DOHH2 (cell line): ENCODE data around the gene TBC1D22A.

ENCODE experiments used
- H3F3A ChIP-seq: fragments of 200-600 bp; sonication (generic), shearing (Covaris generic); 2 replicates; pipeline ENCODE4 v1.6.0; 2016; ENCODE audit warnings: antibody characterized with exemption, mild to moderate bottlenecking; ENCODE audit not compliant: control insufficient read depth, insufficient read depth
- H3K27ac ChIP-seq: fragments of 200-600 bp; sonication (generic); 2 replicates; pipeline ENCODE4 v1.5.1; 2014; ENCODE audit warnings: low read depth, mild to moderate bottlenecking, low read length, moderate library complexity
- H3K27me3 ChIP-seq: fragments of 200-600 bp; sonication (generic); 2 replicates; pipeline ENCODE4 v1.6.1; 2014; ENCODE audit warnings: mild to moderate bottlenecking, low read length, mixed read lengths; ENCODE audit not compliant: control insufficient read depth
- H3K36me3 ChIP-seq: fragments of 200-600 bp; sonication (generic); 2 replicates; pipeline ENCODE4 v1.6.1; 2014; ENCODE audit warnings: mild to moderate bottlenecking, low read length, moderate library complexity, mixed read lengths; ENCODE audit not compliant: control insufficient read depth
- H3K4me1 ChIP-seq: fragments of 200-600 bp; sonication (generic); 2 replicates; pipeline ENCODE4 v1.6.1; 2014; ENCODE audit warnings: mild to moderate bottlenecking, low read length, mixed read lengths; ENCODE audit not compliant: control insufficient read depth
- H3K4me2 ChIP-seq: fragments of 200-600 bp; sonication (generic); 2 replicates; pipeline ENCODE4 v1.6.0; 2014; ENCODE audit warnings: mild to moderate bottlenecking, low read length, moderate library complexity
- H3K4me3 ChIP-seq: fragments of 200-600 bp; sonication (generic); 2 replicates; pipeline ENCODE4 v1.5.1; 2014; ENCODE audit warnings: mild to moderate bottlenecking, low read length, mixed read lengths
- H3K79me2 ChIP-seq: fragments of 200-600 bp; sonication (generic); 2 replicates; pipeline ENCODE4 v1.6.1; 2014; ENCODE audit warnings: mild to moderate bottlenecking, low read length, mixed read lengths; ENCODE audit not compliant: control insufficient read depth
- H3K9me2 ChIP-seq: fragments of 200-600 bp; sonication (generic); replicated peaks from 2 replicates; pipeline ENCODE4 v1.6.1; 2014; ENCODE audit warnings: mild to moderate bottlenecking, low read length, mixed read lengths; ENCODE audit not compliant: control insufficient read depth
- H3K9me3 ChIP-seq: fragments of 200-600 bp; sonication (generic); 2 replicates; pipeline ENCODE4 v1.6.1; 2014; ENCODE audit warnings: antibody characterized with exemption, low read length, mixed read lengths; ENCODE audit not compliant: control insufficient read depth, insufficient read depth
- H4K20me1 ChIP-seq: fragments of 200-600 bp; sonication (generic); 2 replicates; pipeline ENCODE4 v1.6.0; 2014; ENCODE audit warnings: low read depth, mild to moderate bottlenecking, antibody characterized with exemption, low read length, moderate library complexity; ENCODE audit not compliant: control insufficient read depth, insufficient read depth
- CTCF ChIP-seq: fragments of 200-600 bp; sonication (generic); IDR thresholded peaks from one replicate; pipeline ENCODE4 v1.5.1; 2014; ENCODE audit warnings: antibody characterized with exemption, mild to moderate bottlenecking, low read depth, low read length; ENCODE audit not compliant: poor library complexity, severe bottlenecking
- EZH2phosphoT487 ChIP-seq: fragments of 200-600 bp; sonication (generic); IDR thresholded peaks from 2 replicates; pipeline ENCODE4 v1.6.1; 2017; ENCODE audit warnings: borderline replicate concordance, mild to moderate bottlenecking, antibody characterized with exemption, low read length, moderate library complexity, mixed read lengths

Gene TBC1D22A

GRCh38 chr22:47220752-47221151, 458.3 kb downstream of the TBC1D22A start:
- H3K4me2 ChIP-seq: no peak overlapping the region
- no peak overlapping the region for H3K4me3 ChIP-seq
- H3K9me2 ChIP-seq: no peaks in the 10 kb centered on the region
- H3K79me2 ChIP-seq: no peaks in the 10 kb centered on the region
- H3K27ac ChIP-seq: no peak overlapping the region
- no peaks in the 10 kb centered on the region for H3K4me1 ChIP-seq
- no peaks in the 10 kb centered on the region for H3K36me3 ChIP-seq
- TF ChIP-seq EZH2phosphoT487 (no peak), CTCF (no peak)
- H3K9me3 ChIP-seq: peaks cover 9% of the 10 kb centered on the region; the same call in 1 of the 2 replicates
- H4K20me1 ChIP-seq: no peaks in the 10 kb centered on the region
- H3F3A ChIP-seq: no peaks in the 10 kb centered on the region
- H3K27me3 ChIP-seq: no peaks in the 10 kb centered on the region

GRCh38 chr22:47221840-47222615, 459.6 kb downstream of the TBC1D22A start:
- no peak overlapping the region for H3K27ac ChIP-seq
- TF ChIP-seq EZH2phosphoT487: no peak
- no peak for TF ChIP-seq CTCF
- H3F3A ChIP-seq: no peaks in the 10 kb centered on the region
- H4K20me1 ChIP-seq: no peaks in the 10 kb centered on the region
- peaks cover 9% of the 10 kb centered on the region; the same call in 1 of the 2 replicates for H3K9me3 ChIP-seq
- no peak overlapping the region for H3K4me2 ChIP-seq
- no peaks in the 10 kb centered on the region for H3K79me2 ChIP-seq
- no peaks in the 10 kb centered on the region for H3K9me2 ChIP-seq
- H3K4me3 ChIP-seq: no peak overlapping the region
- H3K36me3 ChIP-seq: no peaks in the 10 kb centered on the region
- no peaks in the 10 kb centered on the region for H3K4me1 ChIP-seq
- H3K27me3 ChIP-seq: no peaks in the 10 kb centered on the region
